Activated T-helper 17 cell treated with anti-CD3 and anti-CD28 coated beads, Interleukin-2, amount 50 U/mL, for 72 hours (primary cell): ENCODE data around the gene ABCB9. TPM values are rescaled to one million over a fixed set of nuclear protein-coding genes. Genes with fewer than 3 reads are reported as not detected.

Experiments
- ATAC-seq: fragments of 150-1000 bp; cut with Tn5 transposase; replicated peaks from 2 replicates; pipeline ENCODE4 v1.10.0; 2021; ENCODE audit warnings: mild to moderate bottlenecking, moderate library complexity
- H3K27ac Mint-ChIP-seq: one replicate; pipeline ENCODE4 v1.8.0; 2022; ENCODE audit warnings: mixed read lengths
- H3K27me3 Mint-ChIP-seq: one replicate; pipeline ENCODE4 v1.8.0; 2022; ENCODE audit warnings: mixed read lengths
- H3K36me3 Mint-ChIP-seq: one replicate; pipeline ENCODE4 v1.8.0; 2022; ENCODE audit warnings: low read depth, mild to moderate bottlenecking, mixed read lengths
- H3K4me1 Mint-ChIP-seq: one replicate; pipeline ENCODE4 v1.8.0; 2022; ENCODE audit warnings: mixed read lengths
- H3K4me3 Mint-ChIP-seq: one replicate; pipeline ENCODE4 v1.8.0; 2022; ENCODE audit warnings: mild to moderate bottlenecking, mixed read lengths
- H3K9me3 Mint-ChIP-seq: one replicate; pipeline ENCODE4 v1.8.0; 2022; ENCODE audit warnings: mixed read lengths
- total RNA-seq, 2 donors: library from RNA; stranded (reverse); gene quantifications; one replicate each; pipeline ENCODE4 v1.2.3, GENCODE V29; 2022

Gene ABCB9
- total RNA-seq, 2 donors from 2014 or later = 7.7 to 12.0 TPM

GRCh38 chr12:122980183-122981035 is 14.1 kb upstream of the ABCB9 start, which contains the start of gene ARL6IP4:
Gene ARL6IP4 (plus strand): TSS chr12:122980681. CDS start chr12:122981140, 459 bp downstream.
- ATAC-seq = peak; percentile 81
- Mint-ChIP-seq H3K36me3 (peaks cover 31% of the 10 kb centered on the region), H3K27me3 (no peaks in the 10 kb centered on the region), H3K27ac (peak within 1 kb of the TSS; percentile 87), H3K4me1 (peaks cover 16% of the 10 kb centered on the region), H3K9me3 (no peaks in the 10 kb centered on the region), H3K4me3 (peak within 1 kb of the TSS; percentile 88)

GRCh38 chr12:122979908-122980182 is 13.6 kb upstream of the ABCB9 start:
- H3K4me1 Mint-ChIP-seq = peaks cover 13% of the 10 kb centered on the region

GRCh38 chr12:122979001-122979907 is 13.0 kb upstream of the ABCB9 start:
- Mint-ChIP-seq H3K27ac (peak overlapping the region; percentile 87), H3K4me1 (peaks cover 12% of the 10 kb centered on the region), H3K27me3 (no peaks in the 10 kb centered on the region), H3K4me3 (peak overlapping the region; percentile 88), H3K9me3 (no peaks in the 10 kb centered on the region), H3K36me3 (peaks cover 31% of the 10 kb centered on the region)
- ATAC-seq = no peak

More at GRCh38 chr12:122979908-122980182, 13.6 kb upstream of the ABCB9 start:
- Mint-ChIP-seq H3K4me3 (peak overlapping the region; percentile 88), H3K27me3 (no peaks in the 10 kb centered on the region), H3K36me3 (peaks cover 31% of the 10 kb centered on the region), H3K9me3 (no peaks in the 10 kb centered on the region), H3K27ac (peak overlapping the region; percentile 87)
- ATAC-seq = no peak

- Mint-ChIP-seq H3K27ac (peak overlapping the region; percentile 66), H3K36me3 (peaks cover 27% of the 10 kb centered on the region), H3K27me3 (no peaks in the 10 kb centered on the region), H3K9me3 (no peaks in the 10 kb centered on the region), H3K4me1 (peaks cover 10% of the 10 kb centered on the region), H3K4me3 (peak overlapping the region; percentile 16)
- no peak for ATAC-seq
Measured at GRCh38 chr12:122978507-122978955, 12.3 kb upstream of the ABCB9 start.

GRCh38 chr12:122977655-122978392 is 11.6 kb upstream of the ABCB9 start:
- Mint-ChIP-seq H3K4me1 (peaks cover 5% of the 10 kb centered on the region), H3K27ac (peak overlapping the region; percentile 66), H3K9me3 (no peaks in the 10 kb centered on the region), H3K27me3 (no peaks in the 10 kb centered on the region), H3K4me3 (peak overlapping the region; percentile 16), H3K36me3 (peaks cover 20% of the 10 kb centered on the region)
- no peak for ATAC-seq

GRCh38 chr12:122977153-122977552 is 10.9 kb upstream of the ABCB9 start:
- Mint-ChIP-seq H3K9me3 (no peaks in the 10 kb centered on the region), H3K4me3 (peak overlapping the region; percentile 94), H3K36me3 (peaks cover 15% of the 10 kb centered on the region), H3K27me3 (no peaks in the 10 kb centered on the region), H3K27ac (no peak overlapping the region), H3K4me1 (peaks cover 5% of the 10 kb centered on the region)
- ATAC-seq = no peak

- no peak for ATAC-seq
- Mint-ChIP-seq H3K4me1 (peaks cover 5% of the 10 kb centered on the region), H3K9me3 (no peaks in the 10 kb centered on the region), H3K27me3 (no peaks in the 10 kb centered on the region), H3K36me3 (peaks cover 9% of the 10 kb centered on the region), H3K27ac (peak overlapping the region; percentile 99), H3K4me3 (peak overlapping the region; percentile 94)
Measured at GRCh38 chr12:122976648-122976975, 10.3 kb upstream of the ABCB9 start.

GRCh38 chr12:122975790-122976647 is 9.8 kb upstream of the ABCB9 start:
- H3K36me3 Mint-ChIP-seq = peaks cover 4% of the 10 kb centered on the region
- no peak for ATAC-seq
- H3K4me1 Mint-ChIP-seq = peaks cover 5% of the 10 kb centered on the region
- H3K9me3 Mint-ChIP-seq = no peaks in the 10 kb centered on the region
- H3K27ac Mint-ChIP-seq = peak overlapping the region; percentile 99
- peak overlapping the region; percentile 94 for H3K4me3 Mint-ChIP-seq
- H3K27me3 Mint-ChIP-seq = no peaks in the 10 kb centered on the region

- peak within 1 kb of the TSS; percentile 99 for H3K27ac Mint-ChIP-seq
- H3K36me3 Mint-ChIP-seq = no peaks in the 10 kb centered on the region
- peak within 1 kb of the TSS; percentile 94 for H3K4me3 Mint-ChIP-seq
- no peaks in the 10 kb centered on the region for H3K27me3 Mint-ChIP-seq
- peak; percentile 85 for ATAC-seq
- H3K9me3 Mint-ChIP-seq = no peaks in the 10 kb centered on the region
- peaks cover 5% of the 10 kb centered on the region for H3K4me1 Mint-ChIP-seq
Measured at GRCh38 chr12:122974892-122975789, 8.9 kb upstream of the ABCB9 start, which contains the start of gene OGFOD2. Gene OGFOD2 (plus strand): TSS chr12:122975244. CDS start chr12:122975252, 8 bp downstream.

- Mint-ChIP-seq H3K4me3 (peak overlapping the region; percentile 94), H3K36me3 (no peaks in the 10 kb centered on the region), H3K27ac (peak overlapping the region; percentile 99), H3K4me1 (peaks cover 5% of the 10 kb centered on the region), H3K9me3 (no peaks in the 10 kb centered on the region), H3K27me3 (no peaks in the 10 kb centered on the region)
- peak; percentile 93 for ATAC-seq
Measured at GRCh38 chr12:122974274-122974891, 8.1 kb upstream of the ABCB9 start.

- Mint-ChIP-seq H3K27ac (no peak overlapping the region), H3K36me3 (no peaks in the 10 kb centered on the region), H3K4me3 (no peak overlapping the region), H3K4me1 (no peaks in the 10 kb centered on the region), H3K27me3 (no peaks in the 10 kb centered on the region), H3K9me3 (no peaks in the 10 kb centered on the region)
- no peak for ATAC-seq
Measured at GRCh38 chr12:122969676-122970075, 3.4 kb upstream of the ABCB9 start.

GRCh38 chr12:122968104-122968503 is 1.8 kb upstream of the ABCB9 start:
- no peak overlapping the region for H3K27ac Mint-ChIP-seq
- no peaks in the 10 kb centered on the region for H3K36me3 Mint-ChIP-seq
- H3K9me3 Mint-ChIP-seq = no peaks in the 10 kb centered on the region
- no peak for ATAC-seq
- no peaks in the 10 kb centered on the region for H3K27me3 Mint-ChIP-seq
- H3K4me1 Mint-ChIP-seq = no peaks in the 10 kb centered on the region
- H3K4me3 Mint-ChIP-seq = no peak overlapping the region
